SIG-M5 (cell line): Measurements from ENCODE around the gene ACTL6A.
A peak's percentile ranks its signal among the peaks of the same experiment; 100 is the strongest.
"Not testable (repeated sequence)": the region's sequence is repeated elsewhere in the genome, so short reads cannot be mapped to it uniquely, and the experiment has no call there.

ENCODE experiments used
- DNase-seq: peaks from one replicate; lab custom pipeline; 2025; lab: John Stamatoyannopoulos, UW

Gene ACTL6A

GRCh38 chr3:179562591-179563270 is at the start of gene ACTL6A:
Gene ACTL6A, plus strand, starts transcription at chr3:179562926. Its CDS starts 167 bp downstream, at chr3:179563093.
- peak; percentile 94 for DNase-seq

DNA sequence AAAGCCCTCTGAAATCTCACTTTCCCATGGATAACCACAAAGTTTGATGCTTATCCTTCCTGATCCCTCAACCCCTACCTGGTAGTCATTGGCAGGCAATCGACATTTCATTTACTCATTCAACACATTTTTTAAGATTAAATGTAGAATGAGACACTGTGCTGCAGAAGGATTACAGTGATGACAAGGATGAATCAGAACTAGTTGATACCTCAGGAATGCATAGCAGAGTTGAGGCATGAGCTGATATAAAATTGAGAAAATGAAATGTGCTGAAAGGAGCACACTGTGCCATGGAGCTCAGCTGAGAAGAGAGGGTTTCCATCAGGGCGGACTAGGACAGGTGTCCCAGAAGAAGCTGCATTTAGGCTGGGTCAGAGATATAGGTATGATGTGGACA is 48.9 kb upstream of the ACTL6A start:
- no peak for DNase-seq

DNA sequence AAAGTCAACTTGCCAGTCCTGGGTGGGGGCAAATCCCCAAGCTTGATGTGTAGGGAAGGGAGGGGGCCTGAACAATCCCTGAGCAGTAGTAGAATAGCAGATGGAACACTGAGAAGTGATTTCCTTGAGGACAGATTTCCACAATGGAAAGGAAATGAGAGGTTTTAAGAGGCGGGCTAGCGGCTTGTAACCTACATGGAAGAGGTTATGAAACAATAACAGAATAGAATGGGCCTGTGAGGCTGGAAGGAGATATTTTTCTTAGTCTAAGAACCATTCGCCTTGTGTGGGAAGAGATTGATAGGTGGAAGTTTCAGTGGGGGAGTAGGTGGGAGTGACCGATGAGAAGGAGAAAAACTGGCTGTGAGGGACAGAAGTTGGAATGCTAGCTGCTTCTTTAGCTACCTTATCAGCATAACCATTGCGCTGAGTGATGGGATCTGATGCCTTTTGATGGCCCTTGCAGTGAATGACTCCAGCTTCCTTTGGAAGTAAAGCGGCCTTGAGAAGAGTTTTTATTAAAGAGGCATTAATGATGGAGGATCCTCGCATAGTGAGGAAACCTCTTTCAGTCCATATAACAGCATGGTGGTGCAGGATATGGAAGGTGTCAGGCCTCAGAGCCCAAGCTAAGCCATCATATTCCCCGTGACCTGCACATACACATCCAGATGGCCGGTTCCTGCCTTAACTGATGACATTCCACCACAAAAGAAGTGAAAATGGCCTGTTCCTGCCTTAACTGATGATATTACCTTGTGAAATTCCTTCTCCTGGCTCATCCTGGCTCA is 46.1 kb upstream of the ACTL6A start:
- DNase-seq, result not testable (repeated sequence)

- DNase-seq, result no peak
Observed at GRCh38 chr3:179526482-179526881, 36.2 kb upstream of the ACTL6A start.

- DNase-seq, result no peak
Observed at GRCh38 chr3:179526989-179527391, 35.7 kb upstream of the ACTL6A start.

DNA sequence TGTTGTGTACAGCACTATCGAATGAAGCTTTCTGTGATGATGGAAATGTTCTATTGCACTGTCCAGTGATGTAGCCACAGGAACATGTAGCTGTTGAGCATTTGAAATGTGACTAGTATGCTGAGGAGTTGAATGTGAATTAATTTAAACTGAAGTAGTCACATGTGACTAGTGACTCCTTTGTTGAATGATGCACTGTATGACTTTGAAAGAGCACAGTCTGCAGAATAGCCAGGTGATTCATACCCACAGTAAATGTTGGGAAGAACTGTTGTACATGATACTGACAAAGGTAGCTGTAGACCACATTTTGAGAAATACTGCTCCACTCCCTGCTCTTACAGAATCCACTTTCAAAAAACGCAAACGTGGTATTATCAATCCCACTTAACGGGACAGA is 34.0 kb upstream of the ACTL6A start:
- no peak for DNase-seq

DNA sequence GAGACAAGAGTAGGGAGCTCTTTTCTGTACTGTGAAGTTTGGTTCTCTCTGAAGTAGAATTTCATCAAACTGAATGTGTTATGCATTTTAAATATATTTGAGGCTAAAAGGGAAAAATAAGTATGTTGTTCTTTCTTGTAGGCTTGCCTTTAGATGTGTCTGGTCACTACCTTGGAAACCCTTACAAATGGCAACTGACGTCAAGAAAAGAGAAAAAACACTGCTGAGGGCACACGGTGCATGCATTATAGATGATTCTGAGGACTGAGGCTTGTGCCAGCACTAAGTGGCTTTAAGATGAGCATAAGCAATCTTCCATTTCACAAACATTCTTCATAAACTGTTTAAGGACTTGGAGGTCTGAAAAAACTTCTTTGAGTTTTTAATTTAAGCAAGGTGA is 31.1 kb upstream of the ACTL6A start:
- no peak for DNase-seq

DNA sequence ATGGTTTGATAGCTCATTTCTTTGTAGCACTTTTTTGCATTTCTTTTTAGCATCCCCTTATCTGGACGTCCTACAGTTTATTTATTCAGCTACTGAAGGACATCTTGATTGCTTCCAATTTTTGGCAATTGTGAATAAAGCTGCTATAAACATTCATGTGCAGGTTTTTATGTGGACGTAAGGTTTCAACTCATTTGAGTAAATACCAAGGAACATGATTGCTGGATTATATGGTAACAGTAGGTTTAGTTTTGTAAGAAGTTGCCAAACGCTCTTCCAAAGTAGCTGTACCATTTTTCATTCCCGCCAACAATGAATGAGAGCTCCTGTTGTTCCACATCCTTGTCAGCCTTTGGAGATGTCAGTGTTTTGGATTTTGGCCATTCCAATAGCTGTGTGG is 29.5 kb upstream of the ACTL6A start:
- DNase-seq, result no peak

- DNase-seq, result no peak
Observed at GRCh38 chr3:179536256-179536655, 26.5 kb upstream of the ACTL6A start.

DNA sequence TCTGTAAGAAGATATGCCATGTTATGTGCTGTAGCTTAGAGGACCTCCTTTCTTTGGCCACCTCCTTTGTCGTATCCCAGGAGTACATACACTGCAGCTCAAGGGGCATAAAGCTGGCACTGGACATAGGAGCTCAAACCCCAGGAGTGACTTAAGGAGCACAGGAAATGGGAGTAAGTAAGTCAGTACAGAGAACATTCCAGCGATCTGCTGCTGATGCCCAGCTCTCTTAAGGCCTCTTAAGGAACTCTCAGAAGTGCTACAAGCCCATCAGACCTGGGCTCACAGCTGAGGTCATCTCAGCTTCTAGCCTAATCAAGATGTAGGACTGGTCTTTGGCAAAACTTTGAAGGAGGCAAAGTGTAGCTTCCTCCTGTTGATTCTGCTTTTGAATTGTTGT is 21.6 kb upstream of the ACTL6A start:
- no peak for DNase-seq

GRCh38 chr3:179541596-179541995 is 21.1 kb upstream of the ACTL6A start:
- no peak for DNase-seq

- no peak for DNase-seq
Observed at GRCh38 chr3:179542375-179542774, 20.4 kb upstream of the ACTL6A start.

DNA sequence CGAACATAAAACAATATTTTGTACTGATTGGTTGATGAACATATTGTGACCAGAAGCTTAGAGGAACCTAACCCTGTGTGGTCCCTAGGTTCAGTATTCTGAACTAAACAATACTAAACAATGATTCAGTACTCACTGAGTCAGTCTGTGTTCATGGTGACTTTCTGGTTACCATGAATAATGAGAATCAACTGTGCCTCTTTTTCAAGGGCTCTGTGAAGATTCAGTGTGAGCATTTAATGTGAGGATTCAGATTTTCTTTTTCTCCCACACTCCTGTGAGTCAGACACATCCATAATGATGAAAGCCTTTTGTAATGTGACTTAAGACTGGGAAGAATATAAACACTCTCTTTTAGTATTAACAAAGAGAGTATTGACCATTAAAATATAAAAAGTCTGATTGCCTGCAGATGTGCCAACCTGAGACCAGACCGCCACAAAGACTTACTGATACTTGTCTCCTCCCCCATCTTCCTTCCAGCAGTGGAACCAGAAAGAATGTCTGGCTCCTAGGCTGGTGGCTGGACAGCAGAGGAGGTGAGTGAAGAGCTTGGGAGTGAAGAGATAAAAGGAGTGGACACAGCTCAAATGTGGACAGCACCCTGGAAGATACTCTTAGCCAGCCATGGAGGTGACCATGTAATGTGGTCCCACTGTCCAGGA is 17.6 kb upstream of the ACTL6A start:
- DNase-seq, result no peak

GRCh38 chr3:179546814-179547241 is 15.9 kb upstream of the ACTL6A start:
- DNase-seq, result no peak

DNA sequence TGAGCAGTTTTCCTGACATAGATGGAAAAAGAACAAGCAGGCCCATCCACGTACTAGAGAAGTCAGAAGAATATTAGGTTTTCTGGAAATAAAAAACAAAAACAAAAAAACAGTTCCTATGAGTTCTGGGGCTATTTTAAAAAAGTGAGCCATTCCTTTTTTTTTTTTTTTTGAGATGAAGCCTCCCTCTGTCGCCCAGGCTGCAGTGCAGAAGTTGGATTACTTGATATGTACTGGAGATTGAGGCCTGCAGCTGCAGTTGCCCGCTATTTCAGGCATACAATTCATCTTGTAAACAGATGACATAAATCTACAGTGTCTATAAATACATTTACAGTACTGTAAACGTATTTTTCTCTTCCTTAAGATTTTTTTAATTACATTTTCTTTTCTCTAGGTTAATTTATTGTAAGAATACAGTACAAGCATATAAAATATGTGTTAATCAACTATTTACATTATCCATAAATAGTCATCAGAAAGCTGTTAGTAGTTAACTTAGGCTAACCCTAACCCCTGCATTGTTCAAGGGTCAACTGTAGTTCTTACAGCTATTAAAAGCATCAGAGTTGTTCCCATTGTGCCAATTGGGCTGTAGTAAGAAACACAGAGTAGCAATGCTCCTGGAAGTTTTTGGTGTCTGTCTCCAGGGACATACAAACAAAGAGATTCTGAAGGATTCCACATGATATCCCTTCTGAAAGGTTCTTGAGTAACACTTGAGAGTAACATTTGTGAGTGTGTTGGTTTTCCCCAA is 11.2 kb upstream of the ACTL6A start:
- no peak for DNase-seq

DNA sequence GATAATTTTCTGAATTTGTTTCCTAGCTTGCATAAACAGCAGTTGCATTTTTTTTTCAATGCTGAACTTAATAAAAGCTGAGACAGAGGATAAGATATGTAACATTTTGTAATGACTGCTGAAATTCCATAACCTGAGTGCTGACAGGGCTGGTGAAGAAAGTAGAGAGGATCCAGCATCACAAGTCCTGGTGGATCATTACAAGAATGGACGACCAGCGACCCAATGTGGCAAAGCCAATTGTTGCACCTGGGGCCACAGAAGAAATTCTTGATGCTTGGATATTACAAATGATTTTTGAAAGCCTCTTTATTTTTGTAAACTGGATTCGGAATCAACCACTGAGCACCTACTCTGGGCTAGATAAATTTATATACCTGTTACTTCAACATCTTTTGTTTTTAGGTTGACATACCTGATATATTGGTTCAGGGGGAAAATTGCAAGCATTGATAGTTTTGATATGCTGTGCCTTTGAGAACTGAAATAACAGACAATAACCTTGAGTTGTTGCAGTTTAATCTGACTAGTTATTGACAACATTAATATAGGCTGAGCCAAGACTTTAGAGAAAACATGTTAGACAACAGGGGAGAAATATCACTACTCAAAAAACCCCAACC is 3.9 kb upstream of the ACTL6A start:
- no peak for DNase-seq

DNA sequence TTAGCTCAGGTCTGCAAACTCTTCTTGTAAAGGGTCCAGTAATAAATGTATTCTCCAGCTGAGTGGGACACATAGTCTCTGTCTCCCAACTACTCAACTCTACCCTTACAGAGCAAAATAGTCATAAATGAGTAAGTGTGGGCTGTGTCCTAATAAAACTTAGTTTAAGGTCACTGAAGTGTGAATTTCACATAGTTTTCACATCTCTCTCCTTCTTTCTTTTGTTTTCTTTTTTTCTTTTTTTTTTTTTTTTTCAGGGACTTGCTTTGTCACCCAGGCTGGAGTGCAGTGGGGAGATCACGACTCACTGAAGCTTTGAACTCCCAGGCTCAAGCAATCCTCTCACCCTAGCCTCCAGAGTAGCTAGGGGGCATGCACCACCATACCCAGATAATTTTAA is 1.9 kb upstream of the ACTL6A start:
- DNase-seq, result no peak

GRCh38 chr3:179563271-179563783 is 601 bp downstream of the ACTL6A start:
- DNase-seq, result peak; percentile 30

DNA sequence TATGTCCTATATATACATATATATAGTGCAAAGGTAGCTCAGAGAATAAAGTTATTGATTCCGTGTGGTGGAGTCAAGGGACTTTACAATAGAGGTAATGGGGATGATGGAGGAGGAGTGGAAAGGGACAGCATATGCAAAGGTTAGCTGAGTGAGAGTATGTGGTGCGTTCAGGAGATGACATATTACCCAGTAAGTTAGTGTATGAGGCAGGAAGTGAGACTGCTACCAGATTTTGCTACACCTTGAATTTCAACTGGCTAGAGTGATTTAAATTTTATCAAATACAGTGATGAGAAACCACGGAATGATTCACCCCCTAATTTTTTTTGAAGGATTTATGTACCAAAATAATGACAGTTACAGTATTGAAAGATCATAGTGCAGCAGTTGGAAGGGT is 2.8 kb downstream of the ACTL6A start:
- no peak for DNase-seq

- DNase-seq, result no peak
Observed at GRCh38 chr3:179580992-179581391, 18.3 kb downstream of the ACTL6A start.

GRCh38 chr3:179589143-179589542 is 26.4 kb downstream of the ACTL6A start:
- DNase-seq, result no peak

GRCh38 chr3:179590669-179591068 is 27.9 kb downstream of the ACTL6A start:
- DNase-seq, result no peak
